Panc1 (cell line): ENCODE results near the gene IDI2. TPM values are rescaled to one million over a fixed set of nuclear protein-coding genes. Genes with fewer than 3 reads are reported as not detected.

Experiments
- ATAC-seq: fragments of 200-7000 bp; cut with Tn5 transposase; 2 replicates; pipeline ENCODE4 v1.9.1; 2020; ENCODE audit warnings: mild to moderate bottlenecking, moderate library complexity
- BruUV-seq: library from RNA; stranded (reverse); fragments of 400-500 nt; replicated peaks from 2 replicates; lab custom pipeline; 2021; lab: Mats Ljungman, UMichigan
- CTCF ChIA-PET: fragments of 300-600 bp; sonication (Branson Sonifier 250); formaldehyde crosslinking; loops from one replicate; lab custom pipeline; 2022; ENCODE audit warnings: antibody characterized with exemption; lab: Charles Lee
- POLR2A ChIA-PET: fragments of 300-600 bp; sonication (Branson Sonifier 250); formaldehyde crosslinking; loops from one replicate; lab custom pipeline; 2022; ENCODE audit warnings: antibody characterized with exemption; lab: Charles Lee
- DNase-seq: peaks from one replicate; pipeline ENCODE4 v3.0.0-alpha.2; 2010; ENCODE audit warnings: low read depth, low spot score
- H3K27ac ChIP-seq: 2 replicates; pipeline ENCODE4 v1.5.1; 2011; ENCODE audit warnings: mild to moderate bottlenecking, low read length, inconsistent platforms
- H3K27me3 ChIP-seq: fragments of 200-500 bp; sonication (Bioruptor generic); 2 replicates; pipeline ENCODE4 v1.6.0; 2014; ENCODE audit warnings: low read length, inconsistent platforms; ENCODE audit not compliant: control insufficient read depth, insufficient read depth
- H3K36me3 ChIP-seq: fragments of 200-500 bp; sonication (Bioruptor generic); 2 replicates; pipeline ENCODE4 v1.5.1; 2014; ENCODE audit warnings: inconsistent platforms, mild to moderate bottlenecking, low read length, moderate library complexity; ENCODE audit not compliant: control insufficient read depth, insufficient read depth
- H3K4me1 ChIP-seq: 2 replicates; pipeline ENCODE4 v1.5.1; 2011; ENCODE audit warnings: inconsistent platforms, mild to moderate bottlenecking, low read length, moderate library complexity; ENCODE audit not compliant: control insufficient read depth, insufficient read depth
- H3K4me3 ChIP-seq, 2 experiments: 2 replicates each; pipeline ENCODE4 v1.5.1; 2011 to 2012; ENCODE audit warnings: low read depth in 2 of 2, low read length in 2 of 2, mild to moderate bottlenecking in 2 of 2, inconsistent platforms in 1 of 2, moderate library complexity in 1 of 2
- H3K9me3 ChIP-seq: fragments of 200-500 bp; sonication (Bioruptor generic); 2 replicates; pipeline ENCODE4 v1.5.1; 2014; ENCODE audit warnings: low read depth, mild to moderate bottlenecking, inconsistent platforms, low read length, moderate library complexity; ENCODE audit not compliant: control insufficient read depth, insufficient read depth
- CTCF ChIP-seq: fragments of 450-650 bp; IDR thresholded peaks from 2 replicates; pipeline ENCODE4 v1.5.1; 2017; ENCODE audit warnings: mild to moderate bottlenecking
- POLR2AphosphoS5 ChIP-seq: IDR thresholded peaks from 2 replicates; pipeline ENCODE4 v1.6.1; 2012; ENCODE audit warnings: mild to moderate bottlenecking, low read depth, low read length, moderate library complexity
- REST ChIP-seq, 2 experiments: IDR thresholded peaks; 2 replicates each; pipeline ENCODE4 v1.6.1; 2011 to 2012; ENCODE audit warnings: low read depth in 2 of 2, control low read depth in 1 of 2, low read length in 1 of 2, mild to moderate bottlenecking in 1 of 2, moderate library complexity in 1 of 2; ENCODE audit not compliant: insufficient read depth in 1 of 2
- SIN3A ChIP-seq: IDR thresholded peaks from 2 replicates; pipeline ENCODE4 v1.6.1; 2012; ENCODE audit warnings: low read depth, mild to moderate bottlenecking, low read length, moderate library complexity, borderline replicate concordance; ENCODE audit not compliant: insufficient read depth
- TCF7L2 ChIP-seq: IDR thresholded peaks from 2 replicates; pipeline ENCODE4 v1.6.1; 2011; ENCODE audit warnings: mild to moderate bottlenecking, low read depth, low read length, inconsistent platforms
- in situ Hi-C: cut with HindIII; loops from 2 replicates; pipeline ENCODE4 v1.10.0; 2016; ENCODE audit warnings: low sequenced_read_pairs, low pct_unique_long_range_greater_than_20kb
- intact Hi-C: fragments of 100-400 bp; cut with micrococcal nuclease; formaldehyde crosslinking; loops from one replicate; pipeline ENCODE4 v1.10.0; 2022; ENCODE audit not compliant: unreplicated experiment
- total RNA-seq: library from RNA; stranded (reverse); gene quantifications from one replicate; pipeline ENCODE4 v1.2.1, GENCODE V29; 2021; ENCODE audit not compliant: unreplicated experiment

Gene IDI2
- total RNA-seq, 1 experiment from 2014 or later: not detected

GRCh38 chr10:985361-985760 lies 40.3 kb downstream of the IDI2 start:
- DNase-seq (no peak), ATAC-seq (no peak)
- TF ChIP-seq REST (IDR thresholded peaks at IDR 0.05; ENCODE audit: insufficient read depth in 1 of 2, low read depth in 2 of 2, low read length in 1 of 2) (no peak), TCF7L2 (no peak), CTCF (no peak), POLR2AphosphoS5 (no peak)
- Histone ChIP-seq H3K36me3 (peaks cover 4% of the 10 kb centered on the region; the same call in 1 of the 2 replicates), H3K27ac (no peak overlapping the region), H3K4me3 (no peak overlapping the region), H3K9me3 (no peaks in the 10 kb centered on the region; the same call in 1 of the 2 replicates), H3K4me1 (peaks cover 10% of the 10 kb centered on the region), H3K27me3 (no peaks in the 10 kb centered on the region)
- no TSS peak for BruUV-seq
- ChIA-PET CTCF (interaction anchor here (0.5 kb wide), 1 partner anchor 42 kb away, joined by 4 read pairs; no protein-coding TSS in a partner anchor), POLR2A (no interaction called here)
- intact Hi-C loops (no loop called here), in situ Hi-C loops (no loop called here)

GRCh38 chr10:983971-984655 lies 41.5 kb downstream of the IDI2 start:
- Histone ChIP-seq H3K4me3 (no peak overlapping the region), H3K4me1 (peaks cover 10% of the 10 kb centered on the region), H3K27ac (no peak overlapping the region), H3K27me3 (no peaks in the 10 kb centered on the region), H3K9me3 (peaks cover 2% of the 10 kb centered on the region; the same call in 1 of the 2 replicates), H3K36me3 (peaks cover 1% of the 10 kb centered on the region; the same call in 1 of the 2 replicates)
- no TSS peak for BruUV-seq
- TF ChIP-seq REST (IDR thresholded peaks at IDR 0.05; ENCODE audit: insufficient read depth in 1 of 2, low read depth in 2 of 2, low read length in 1 of 2) (no peak), POLR2AphosphoS5 (no peak), CTCF (no peak), SIN3A (no peak), TCF7L2 (no peak)
- intact Hi-C loops (no loop called here), in situ Hi-C loops (no loop called here)
- no peak for DNase-seq
- CTCF ChIA-PET: no interaction called here
- no peak for ATAC-seq
- POLR2A ChIA-PET: no interaction called here
